GM23338 (cell line): Measurements from ENCODE around the gene IKZF3. TPM values are rescaled to one million over a fixed set of nuclear protein-coding genes. Genes with fewer than 3 reads are reported as not detected.

Experiments
- ATAC-seq: fragments of 200-7000 bp; cut with Tn5 transposase; 3 replicates; pipeline ENCODE4 v1.9.1; 2020
- DNase-seq: peaks from one replicate; pipeline ENCODE4 v3.0.0-alpha.2; 2015; ENCODE audit warnings: low spot score
- H2AFZ ChIP-seq: fragments of 200-600 bp; sonication (generic); 2 replicates; pipeline ENCODE4 v1.8.0; 2016; ENCODE audit warnings: antibody characterized with exemption, mild to moderate bottlenecking, moderate library complexity
- H3F3A ChIP-seq: fragments of 200-600 bp; sonication (generic); replicated peaks from 2 replicates; pipeline ENCODE4 v1.8.0; 2017; ENCODE audit warnings: antibody characterized with exemption, mixed run types, low read depth
- H3K27ac ChIP-seq: fragments of 200-600 bp; sonication (generic); 2 replicates; pipeline ENCODE4 v1.6.1; 2016; ENCODE audit warnings: low read depth
- H3K27me3 ChIP-seq: fragments of 200-600 bp; sonication (generic); 2 replicates; pipeline ENCODE4 v1.8.0; 2016; ENCODE audit warnings: mild to moderate bottlenecking, mixed run types, moderate library complexity; ENCODE audit not compliant: insufficient read depth
- H3K36me3 ChIP-seq: fragments of 200-600 bp; sonication (generic); 2 replicates; pipeline ENCODE4 v1.8.0; 2016; ENCODE audit warnings: mild to moderate bottlenecking; ENCODE audit not compliant: insufficient read depth
- H3K4me1 ChIP-seq: fragments of 200-600 bp; sonication (generic); 2 replicates; pipeline ENCODE4 v1.8.0; 2016; ENCODE audit warnings: mild to moderate bottlenecking, moderate library complexity; ENCODE audit not compliant: insufficient read depth
- H3K4me2 ChIP-seq: fragments of 200-600 bp; sonication (generic); 2 replicates; pipeline ENCODE4 v1.7.1; 2017; ENCODE audit warnings: mixed run types
- H3K4me3 ChIP-seq: fragments of 200-600 bp; sonication (generic); 2 replicates; pipeline ENCODE4 v1.6.1; 2016; ENCODE audit warnings: mixed run types
- H3K79me2 ChIP-seq: fragments of 200-600 bp; sonication (generic); replicated peaks from 2 replicates; pipeline ENCODE4 v1.8.0; 2017; ENCODE audit warnings: mild to moderate bottlenecking; ENCODE audit not compliant: insufficient read depth
- H3K9me2 ChIP-seq: fragments of 200-600 bp; sonication (generic); 2 replicates; pipeline ENCODE4 v1.8.0; 2017; ENCODE audit not compliant: insufficient read depth
- H4K20me1 ChIP-seq: fragments of 200-600 bp; sonication (generic); replicated peaks from 2 replicates; pipeline ENCODE4 v1.8.0; 2017; ENCODE audit warnings: mild to moderate bottlenecking; ENCODE audit not compliant: insufficient read depth
- H3K27ac Mint-ChIP-seq: 2 replicates; pipeline ENCODE4 v1.8.0; 2020; ENCODE audit warnings: inconsistent platforms, mild to moderate bottlenecking, moderate library complexity, mixed read lengths
- H3K27me3 Mint-ChIP-seq: 3 replicates; pipeline ENCODE4 v1.8.0; 2022; ENCODE audit warnings: low read depth, mild to moderate bottlenecking, moderate library complexity, mixed read lengths, inconsistent platforms; ENCODE audit not compliant: insufficient read depth, poor library complexity
- H3K36me3 Mint-ChIP-seq: 3 replicates; pipeline ENCODE4 v1.8.0; 2021; ENCODE audit warnings: low read depth, mild to moderate bottlenecking, inconsistent platforms, moderate library complexity, mixed read lengths
- H3K4me1 Mint-ChIP-seq: 3 replicates; pipeline ENCODE4 v1.8.0; 2020; ENCODE audit warnings: mild to moderate bottlenecking, inconsistent platforms, mixed read lengths
- H3K4me3 Mint-ChIP-seq: 3 replicates; pipeline ENCODE4 v1.8.0; 2021; ENCODE audit warnings: moderate library complexity, mild to moderate bottlenecking, inconsistent platforms, mixed read lengths
- H3K9me3 Mint-ChIP-seq: 3 replicates; pipeline ENCODE4 v1.8.0; 2020; ENCODE audit warnings: moderate library complexity, mild to moderate bottlenecking, inconsistent platforms, mixed read lengths
- CREB1 ChIP-seq: fragments of 250-450 bp; sonication (Bioruptor Pico); IDR thresholded peaks from 2 replicates; pipeline ENCODE4 v1.5.0; 2020; ENCODE audit warnings: low read depth, mild to moderate bottlenecking, moderate library complexity
- EZH2 ChIP-seq: fragments of 200-600 bp; sonication (generic); IDR thresholded peaks from one replicate; pipeline ENCODE4 v1.8.0; 2017; ENCODE audit warnings: antibody characterized with exemption, mild to moderate bottlenecking, low read depth; ENCODE audit not compliant: unreplicated experiment
- EZH2phosphoT487 ChIP-seq: fragments of 200-600 bp; sonication (generic); IDR thresholded peaks from one replicate; pipeline ENCODE4 v1.8.1; 2018; ENCODE audit warnings: antibody characterized with exemption; ENCODE audit not compliant: unreplicated experiment
- JUNB ChIP-seq: IDR thresholded peaks from one replicate; pipeline ENCODE4 v1.6.1; 2016; ENCODE audit warnings: antibody characterized with exemption; ENCODE audit not compliant: unreplicated experiment
- NANOG ChIP-seq: IDR thresholded peaks from 2 replicates; pipeline ENCODE4 v1.6.1; 2016; ENCODE audit warnings: antibody characterized with exemption, borderline replicate concordance
- POLR2AphosphoS5 ChIP-seq: IDR thresholded peaks from 2 replicates; pipeline ENCODE4 v1.6.1; 2016; ENCODE audit warnings: antibody characterized with exemption, low read depth
- STAT1 ChIP-seq: IDR thresholded peaks from one replicate; pipeline ENCODE4 v1.6.1; 2016; ENCODE audit warnings: antibody characterized with exemption; ENCODE audit not compliant: unreplicated experiment
- ZNF114 ChIP-seq: fragments of 250-450 bp; sonication (Bioruptor Pico); IDR thresholded peaks from 2 replicates; pipeline ENCODE4 v1.5.0; 2020; ENCODE audit warnings: mild to moderate bottlenecking, moderate library complexity
- ZNF331 ChIP-seq: fragments of 250-450 bp; sonication (Bioruptor Pico); IDR thresholded peaks from 2 replicates; pipeline ENCODE4 v1.5.0; 2020; ENCODE audit warnings: low read depth, mild to moderate bottlenecking, moderate library complexity
- polyA plus RNA-seq: library from polyadenylated mRNA; unstranded; fragments of >200 nt; fragmentation: Nextera tagmentation; extraction: Ambion mirVana; gene quantifications from 2 replicates; pipeline ENCODE4 v1.2.1, GENCODE V29; 2016
- total RNA-seq: library from RNA; depleted of rRNA; stranded (reverse); fragments of >200 nt; shearing (Covaris generic); gene quantifications from 2 replicates; pipeline ENCODE4 v1.2.3, GENCODE V29; 2014
- TF ChIP-seq, protein P1 (sequence below): IDR thresholded peaks from 2 replicates; pipeline ENCODE4 v1.6.1; 2016; ENCODE audit warnings: antibody characterized with exemption
- TF ChIP-seq, protein P2 (sequence below): fragments of 250-450 bp; sonication (Bioruptor Pico); IDR thresholded peaks from 2 replicates; pipeline ENCODE4 v1.5.0; 2020; ENCODE audit warnings: mild to moderate bottlenecking, moderate library complexity
- TF ChIP-seq, protein P3 (sequence below): IDR thresholded peaks from one replicate; pipeline ENCODE4 v1.6.1; 2018; ENCODE audit warnings: antibody characterized with exemption; ENCODE audit not compliant: unreplicated experiment

The IKZF3 gene
- total and polyA plus RNA-seq, 2 experiments from 2014 or later = 0.11 to 0.76 TPM

DNA sequence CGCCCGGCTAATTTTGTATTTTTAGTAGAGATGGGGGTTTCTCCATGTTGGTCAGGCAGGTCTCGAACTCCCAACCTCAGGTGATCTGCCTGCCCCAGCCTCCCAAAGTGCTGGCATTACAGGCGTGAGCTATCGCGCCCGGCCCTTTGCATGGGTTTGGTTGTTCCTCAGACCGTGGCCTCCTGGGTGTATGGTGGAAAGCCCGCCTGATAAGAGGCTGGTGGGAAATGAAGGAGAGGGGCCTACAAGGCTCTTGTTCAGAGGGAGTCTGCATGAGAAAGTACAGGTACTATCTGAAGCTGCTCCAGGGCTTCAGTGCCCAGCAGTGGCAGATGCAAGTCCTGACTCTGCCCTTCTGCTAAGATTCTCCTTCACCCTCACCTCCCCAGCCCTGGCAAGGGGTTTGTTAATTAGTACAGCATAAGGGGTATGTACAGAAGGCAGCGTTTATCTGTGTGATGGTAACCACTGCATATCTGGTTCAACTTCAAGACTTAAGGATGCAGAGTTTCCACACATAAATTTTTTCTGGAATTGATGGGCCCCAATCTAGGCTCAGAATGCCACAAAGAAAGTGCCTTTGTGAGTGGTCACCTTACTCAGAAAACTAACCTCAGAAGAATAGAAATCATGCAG is 102.1 kb downstream of the IKZF3 start:
- no peak overlapping the region; the same call in none of the 2 replicates for H2AFZ ChIP-seq
- no peaks in the 10 kb centered on the region; the same call in 1 of the 2 replicates for H4K20me1 ChIP-seq
- Mint-ChIP-seq H3K9me3 (no peaks in the 10 kb centered on the region), H3K36me3 (no peaks in the 10 kb centered on the region), H3K4me1 (peaks cover 3% of the 10 kb centered on the region; the same call in 2 of the 3 replicates), H3K27ac (no peak overlapping the region), H3K4me3 (no peak overlapping the region), H3K27me3 (peaks cover 14% of the 10 kb centered on the region)
- ATAC-seq (no peak), DNase-seq (no peak)
- H3K27me3 ChIP-seq = no peaks in the 10 kb centered on the region
- no peaks in the 10 kb centered on the region for H3F3A ChIP-seq
- H3K4me3 ChIP-seq = no peak overlapping the region
- no peaks in the 10 kb centered on the region for H3K9me2 ChIP-seq
- H3K4me1 ChIP-seq = no peaks in the 10 kb centered on the region
- H3K79me2 ChIP-seq = no peaks in the 10 kb centered on the region
- TF ChIP-seq POLR2AphosphoS5 (no peak), ZNF114 (CRISPR knock-in tag) (no peak), STAT1 (no peak), EZH2phosphoT487 (no peak), ZNF331 (CRISPR knock-in tag) (no peak), EZH2 (no peak), JUNB (no peak), CREB1 (CRISPR knock-in tag) (no peak), NANOG (no peak)
- TF ChIP-seq, protein P1, sequence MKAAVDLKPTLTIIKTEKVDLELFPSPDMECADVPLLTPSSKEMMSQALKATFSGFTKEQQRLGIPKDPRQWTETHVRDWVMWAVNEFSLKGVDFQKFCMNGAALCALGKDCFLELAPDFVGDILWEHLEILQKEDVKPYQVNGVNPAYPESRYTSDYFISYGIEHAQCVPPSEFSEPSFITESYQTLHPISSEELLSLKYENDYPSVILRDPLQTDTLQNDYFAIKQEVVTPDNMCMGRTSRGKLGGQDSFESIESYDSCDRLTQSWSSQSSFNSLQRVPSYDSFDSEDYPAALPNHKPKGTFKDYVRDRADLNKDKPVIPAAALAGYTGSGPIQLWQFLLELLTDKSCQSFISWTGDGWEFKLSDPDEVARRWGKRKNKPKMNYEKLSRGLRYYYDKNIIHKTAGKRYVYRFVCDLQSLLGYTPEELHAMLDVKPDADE = no peak
- TF ChIP-seq, protein P2, sequence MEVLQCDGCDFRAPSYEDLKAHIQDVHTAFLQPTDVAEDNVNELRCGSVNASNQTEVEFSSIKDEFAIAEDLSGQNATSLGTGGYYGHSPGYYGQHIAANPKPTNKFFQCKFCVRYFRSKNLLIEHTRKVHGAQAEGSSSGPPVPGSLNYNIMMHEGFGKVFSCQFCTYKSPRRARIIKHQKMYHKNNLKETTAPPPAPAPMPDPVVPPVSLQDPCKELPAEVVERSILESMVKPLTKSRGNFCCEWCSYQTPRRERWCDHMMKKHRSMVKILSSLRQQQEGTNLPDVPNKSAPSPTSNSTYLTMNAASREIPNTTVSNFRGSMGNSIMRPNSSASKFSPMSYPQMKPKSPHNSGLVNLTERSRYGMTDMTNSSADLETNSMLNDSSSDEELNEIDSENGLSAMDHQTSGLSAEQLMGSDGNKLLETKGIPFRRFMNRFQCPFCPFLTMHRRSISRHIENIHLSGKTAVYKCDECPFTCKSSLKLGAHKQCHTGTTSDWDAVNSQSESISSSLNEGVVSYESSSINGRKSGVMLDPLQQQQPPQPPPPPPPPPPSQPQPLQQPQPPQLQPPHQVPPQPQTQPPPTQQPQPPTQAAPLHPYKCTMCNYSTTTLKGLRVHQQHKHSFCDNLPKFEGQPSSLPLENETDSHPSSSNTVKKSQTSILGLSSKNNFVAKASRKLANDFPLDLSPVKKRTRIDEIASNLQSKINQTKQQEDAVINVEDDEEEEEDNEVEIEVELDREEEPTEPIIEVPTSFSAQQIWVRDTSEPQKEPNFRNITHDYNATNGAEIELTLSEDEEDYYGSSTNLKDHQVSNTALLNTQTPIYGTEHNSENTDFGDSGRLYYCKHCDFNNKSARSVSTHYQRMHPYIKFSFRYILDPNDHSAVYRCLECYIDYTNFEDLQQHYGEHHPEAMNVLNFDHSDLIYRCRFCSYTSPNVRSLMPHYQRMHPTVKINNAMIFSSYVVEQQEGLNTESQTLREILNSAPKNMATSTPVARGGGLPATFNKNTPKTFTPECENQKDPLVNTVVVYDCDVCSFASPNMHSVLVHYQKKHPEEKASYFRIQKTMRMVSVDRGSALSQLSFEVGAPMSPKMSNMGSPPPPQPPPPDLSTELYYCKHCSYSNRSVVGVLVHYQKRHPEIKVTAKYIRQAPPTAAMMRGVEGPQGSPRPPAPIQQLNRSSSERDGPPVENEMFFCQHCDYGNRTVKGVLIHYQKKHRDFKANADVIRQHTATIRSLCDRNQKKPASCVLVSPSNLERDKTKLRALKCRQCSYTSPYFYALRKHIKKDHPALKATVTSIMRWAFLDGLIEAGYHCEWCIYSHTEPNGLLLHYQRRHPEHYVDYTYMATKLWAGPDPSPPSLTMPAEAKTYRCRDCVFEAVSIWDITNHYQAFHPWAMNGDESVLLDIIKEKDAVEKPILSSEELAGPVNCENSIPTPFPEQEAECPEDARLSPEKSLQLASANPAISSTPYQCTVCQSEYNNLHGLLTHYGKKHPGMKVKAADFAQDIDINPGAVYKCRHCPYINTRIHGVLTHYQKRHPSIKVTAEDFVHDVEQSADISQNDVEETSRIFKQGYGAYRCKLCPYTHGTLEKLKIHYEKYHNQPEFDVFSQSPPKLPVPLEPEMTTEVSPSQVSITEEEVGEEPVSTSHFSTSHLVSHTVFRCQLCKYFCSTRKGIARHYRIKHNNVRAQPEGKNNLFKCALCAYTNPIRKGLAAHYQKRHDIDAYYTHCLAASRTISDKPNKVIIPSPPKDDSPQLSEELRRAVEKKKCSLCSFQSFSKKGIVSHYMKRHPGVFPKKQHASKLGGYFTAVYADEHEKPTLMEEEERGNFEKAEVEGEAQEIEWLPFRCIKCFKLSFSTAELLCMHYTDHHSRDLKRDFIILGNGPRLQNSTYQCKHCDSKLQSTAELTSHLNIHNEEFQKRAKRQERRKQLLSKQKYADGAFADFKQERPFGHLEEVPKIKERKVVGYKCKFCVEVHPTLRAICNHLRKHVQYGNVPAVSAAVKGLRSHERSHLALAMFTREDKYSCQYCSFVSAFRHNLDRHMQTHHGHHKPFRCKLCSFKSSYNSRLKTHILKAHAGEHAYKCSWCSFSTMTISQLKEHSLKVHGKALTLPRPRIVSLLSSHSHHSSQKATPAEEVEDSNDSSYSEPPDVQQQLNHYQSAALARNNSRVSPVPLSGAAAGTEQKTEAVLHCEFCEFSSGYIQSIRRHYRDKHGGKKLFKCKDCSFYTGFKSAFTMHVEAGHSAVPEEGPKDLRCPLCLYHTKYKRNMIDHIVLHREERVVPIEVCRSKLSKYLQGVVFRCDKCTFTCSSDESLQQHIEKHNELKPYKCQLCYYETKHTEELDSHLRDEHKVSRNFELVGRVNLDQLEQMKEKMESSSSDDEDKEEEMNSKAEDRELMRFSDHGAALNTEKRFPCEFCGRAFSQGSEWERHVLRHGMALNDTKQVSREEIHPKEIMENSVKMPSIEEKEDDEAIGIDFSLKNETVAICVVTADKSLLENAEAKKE (CRISPR knock-in tag) = no peak
- TF ChIP-seq, protein P3, sequence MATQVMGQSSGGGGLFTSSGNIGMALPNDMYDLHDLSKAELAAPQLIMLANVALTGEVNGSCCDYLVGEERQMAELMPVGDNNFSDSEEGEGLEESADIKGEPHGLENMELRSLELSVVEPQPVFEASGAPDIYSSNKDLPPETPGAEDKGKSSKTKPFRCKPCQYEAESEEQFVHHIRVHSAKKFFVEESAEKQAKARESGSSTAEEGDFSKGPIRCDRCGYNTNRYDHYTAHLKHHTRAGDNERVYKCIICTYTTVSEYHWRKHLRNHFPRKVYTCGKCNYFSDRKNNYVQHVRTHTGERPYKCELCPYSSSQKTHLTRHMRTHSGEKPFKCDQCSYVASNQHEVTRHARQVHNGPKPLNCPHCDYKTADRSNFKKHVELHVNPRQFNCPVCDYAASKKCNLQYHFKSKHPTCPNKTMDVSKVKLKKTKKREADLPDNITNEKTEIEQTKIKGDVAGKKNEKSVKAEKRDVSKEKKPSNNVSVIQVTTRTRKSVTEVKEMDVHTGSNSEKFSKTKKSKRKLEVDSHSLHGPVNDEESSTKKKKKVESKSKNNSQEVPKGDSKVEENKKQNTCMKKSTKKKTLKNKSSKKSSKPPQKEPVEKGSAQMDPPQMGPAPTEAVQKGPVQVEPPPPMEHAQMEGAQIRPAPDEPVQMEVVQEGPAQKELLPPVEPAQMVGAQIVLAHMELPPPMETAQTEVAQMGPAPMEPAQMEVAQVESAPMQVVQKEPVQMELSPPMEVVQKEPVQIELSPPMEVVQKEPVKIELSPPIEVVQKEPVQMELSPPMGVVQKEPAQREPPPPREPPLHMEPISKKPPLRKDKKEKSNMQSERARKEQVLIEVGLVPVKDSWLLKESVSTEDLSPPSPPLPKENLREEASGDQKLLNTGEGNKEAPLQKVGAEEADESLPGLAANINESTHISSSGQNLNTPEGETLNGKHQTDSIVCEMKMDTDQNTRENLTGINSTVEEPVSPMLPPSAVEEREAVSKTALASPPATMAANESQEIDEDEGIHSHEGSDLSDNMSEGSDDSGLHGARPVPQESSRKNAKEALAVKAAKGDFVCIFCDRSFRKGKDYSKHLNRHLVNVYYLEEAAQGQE = no peak
- H3K27ac ChIP-seq = no peak overlapping the region
- H3K4me2 ChIP-seq = no peak overlapping the region
- no peaks in the 10 kb centered on the region for H3K36me3 ChIP-seq
